Gastrocnemius medialis (tissue), 4 donors: ENCODE data around the gene CXCL14. TPM values are rescaled to one million over a fixed set of nuclear protein-coding genes. Genes with fewer than 3 reads are reported as not detected.

Source experiments
- ATAC-seq, 2 donors: fragments of 150-250 bp; one replicate each; pipeline ENCODE4 v1.9.1; 2016
- DNase-seq, 2 donors: peaks; one replicate each; pipeline ENCODE4 v3.0.0-alpha.2; 2019
- H3K27ac ChIP-seq, 4 donors: fragments of 200-600 bp; sonication (generic); 1 replicate in 1 of 4; 2 replicates in 3 of 4; pipeline ENCODE4 v1.5.1; 2016 to 2018; ENCODE audit warnings: mild to moderate bottlenecking in 2 of 4, moderate library complexity in 1 of 4
- H3K27me3 ChIP-seq, 3 donors: fragments of 200-600 bp; sonication (generic) in 2 of 3; 1 replicate in 1 of 3; 2 replicates in 2 of 3; pipeline versions ENCODE4 v1.5.1 to v1.6.0; 2016 to 2019; ENCODE audit warnings: mild to moderate bottlenecking in 1 of 3, moderate library complexity in 1 of 3
- H3K36me3 ChIP-seq, 2 donors: fragments of 200-600 bp; sonication (generic) in 1 of 2; one replicate each; pipeline ENCODE4 v1.5.1; 2017 to 2018
- H3K4me1 ChIP-seq, 2 donors: fragments of 200-600 bp; sonication (generic) in 1 of 2; one replicate each; pipeline ENCODE4 v1.5.1; 2016 to 2017; ENCODE audit warnings: mild to moderate bottlenecking in 2 of 2
- H3K4me3 ChIP-seq, 4 donors: fragments of 200-600 bp; sonication (generic) in 3 of 4; 1 replicate in 1 of 4; 2 replicates in 3 of 4; pipeline ENCODE4 v1.5.1; 2016 to 2019; ENCODE audit warnings: mild to moderate bottlenecking in 2 of 4
- H3K9me3 ChIP-seq, 3 donors: fragments of 200-600 bp; sonication (generic) in 2 of 3; 1 replicate in 1 of 3; 2 replicates in 2 of 3; pipeline ENCODE4 v1.5.1; 2016 to 2019
- POLR2A ChIP-seq, 2 donors: fragments of 450-650 bp; IDR thresholded peaks; one replicate each; pipeline ENCODE4 v1.6.1; 2017; ENCODE audit warnings: antibody characterized with exemption in 2 of 2, mild to moderate bottlenecking in 2 of 2, moderate library complexity in 2 of 2
- in situ Hi-C, 4 donors: fragments of 200-750 bp; cut with MboI; loops; one replicate each; pipeline versions ENCODE4 v1.15.0 to v1.8.0; 2017; ENCODE audit warnings: low sequenced_read_pairs in 4 of 4
- intact Hi-C: fragments of 100-400 bp; cut with DNase I; formaldehyde crosslinking; loops from one replicate; pipeline ENCODE4 v1.15.1; 2023; ENCODE audit warnings: low total_unique reads
- total RNA-seq, 4 donors: library from RNA; depleted of rRNA; stranded (reverse); fragments of >200 nt; gene quantifications; one replicate each; pipeline versions ENCODE4 v1.1.0 to v1.2.3, GENCODE V29; 2016
- TF ChIP-seq, protein P1 (sequence below), 5 experiments: fragments of 450-650 bp in 3 of 5; fragments of 200-600 bp in 2 of 5; sonication (generic) in 2 of 5; IDR thresholded peaks in 4 of 5; conservative IDR thresholded peaks in 1 of 5; 1 replicate in 4 of 5; 2 replicates in 1 of 5; pipeline ENCODE4 v1.5.1; 2016 to 2019; ENCODE audit warnings: antibody characterized with exemption in 5 of 5, mild to moderate bottlenecking in 3 of 5, moderate library complexity in 3 of 5

CXCL14 gene
- total RNA-seq, 4 donors from 2014 or later = 2.3 to 96.2 (median 17.8) TPM

DNA sequence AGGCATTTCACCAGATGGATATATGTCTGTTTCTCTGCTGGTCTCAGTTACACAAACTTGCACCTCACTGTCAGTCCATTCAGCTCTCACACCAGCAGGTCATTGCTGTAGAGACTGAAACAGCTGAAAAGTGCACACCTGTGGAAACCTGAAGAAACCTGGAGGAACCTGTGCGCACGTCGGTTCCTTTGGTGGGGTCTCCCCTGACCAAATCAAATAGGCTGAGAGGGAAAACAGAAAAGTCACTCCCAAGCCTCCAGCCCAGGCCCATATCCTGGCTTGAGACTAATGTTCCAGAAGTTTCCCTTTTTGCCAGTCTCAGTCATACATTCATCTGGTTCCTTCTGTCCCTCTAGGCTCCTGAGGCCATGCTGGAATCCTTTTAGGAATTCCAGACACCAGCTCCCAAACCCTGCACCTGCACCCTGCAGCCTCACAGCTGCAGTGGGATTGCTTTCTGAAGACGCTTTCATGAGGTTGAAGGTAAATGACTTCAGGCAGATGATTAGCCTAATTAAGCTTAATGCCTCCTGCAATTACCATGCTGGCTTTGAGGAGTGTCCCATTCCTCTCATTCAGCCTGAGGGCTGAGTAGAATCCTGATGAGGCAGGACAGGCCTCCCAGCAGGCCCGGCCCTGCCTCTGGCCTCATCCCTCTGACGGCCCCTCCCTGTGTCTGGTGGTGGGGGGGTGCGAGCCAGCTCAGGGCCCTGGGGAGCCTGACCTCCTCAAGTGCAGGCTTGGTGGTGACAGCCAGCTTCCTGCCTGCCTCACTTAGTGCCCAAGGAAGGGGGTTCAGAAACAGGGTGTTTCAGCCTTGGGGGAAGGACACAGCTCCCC lies 24.3 kb upstream of the CXCL14 start:
- Histone ChIP-seq H3K27me3 (no peaks in the 10 kb centered on the region), H3K4me1 (no peaks in the 10 kb centered on the region), H3K9me3 (no peaks in the 10 kb centered on the region), H3K27ac (no peak overlapping the region), H3K4me3 (no peak overlapping the region), H3K36me3 (no peaks in the 10 kb centered on the region)
- no peak for TF ChIP-seq POLR2A (IDR thresholded peaks at IDR 0.05)
- TF ChIP-seq, protein P1, sequence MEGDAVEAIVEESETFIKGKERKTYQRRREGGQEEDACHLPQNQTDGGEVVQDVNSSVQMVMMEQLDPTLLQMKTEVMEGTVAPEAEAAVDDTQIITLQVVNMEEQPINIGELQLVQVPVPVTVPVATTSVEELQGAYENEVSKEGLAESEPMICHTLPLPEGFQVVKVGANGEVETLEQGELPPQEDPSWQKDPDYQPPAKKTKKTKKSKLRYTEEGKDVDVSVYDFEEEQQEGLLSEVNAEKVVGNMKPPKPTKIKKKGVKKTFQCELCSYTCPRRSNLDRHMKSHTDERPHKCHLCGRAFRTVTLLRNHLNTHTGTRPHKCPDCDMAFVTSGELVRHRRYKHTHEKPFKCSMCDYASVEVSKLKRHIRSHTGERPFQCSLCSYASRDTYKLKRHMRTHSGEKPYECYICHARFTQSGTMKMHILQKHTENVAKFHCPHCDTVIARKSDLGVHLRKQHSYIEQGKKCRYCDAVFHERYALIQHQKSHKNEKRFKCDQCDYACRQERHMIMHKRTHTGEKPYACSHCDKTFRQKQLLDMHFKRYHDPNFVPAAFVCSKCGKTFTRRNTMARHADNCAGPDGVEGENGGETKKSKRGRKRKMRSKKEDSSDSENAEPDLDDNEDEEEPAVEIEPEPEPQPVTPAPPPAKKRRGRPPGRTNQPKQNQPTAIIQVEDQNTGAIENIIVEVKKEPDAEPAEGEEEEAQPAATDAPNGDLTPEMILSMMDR (IDR thresholded peaks at IDR 0.05 in 4 of 5, conservative IDR thresholded peaks at IDR 0.05 in 1 of 5) = no peak
- ATAC-seq = no peak
- no peak for DNase-seq
- in situ Hi-C loops (no loop called here), intact Hi-C loops (no loop called here)

DNA sequence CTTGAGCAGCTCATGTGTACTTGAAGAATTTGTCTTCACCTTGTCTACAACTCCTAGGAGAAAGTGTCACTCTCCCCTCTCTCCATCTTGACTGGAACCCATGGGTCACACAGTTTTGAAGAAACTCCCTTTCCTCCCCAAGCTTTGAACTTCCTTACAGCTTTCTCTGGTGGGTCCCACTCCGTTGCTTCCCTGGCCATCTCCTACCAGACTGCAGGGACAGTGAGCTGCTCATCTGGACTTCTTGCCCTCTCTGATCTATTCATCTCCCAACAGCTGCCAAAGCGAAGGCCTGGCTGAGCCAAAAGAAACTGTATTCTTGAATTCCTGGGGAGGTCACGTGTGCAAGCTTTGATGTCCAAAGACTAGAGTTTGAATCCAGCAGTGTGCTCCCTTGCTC lies 22.7 kb upstream of the CXCL14 start:
- in situ Hi-C loops = no loop called here
- intact Hi-C loops = no loop called here
- TF ChIP-seq, protein P1 (IDR thresholded peaks at IDR 0.05 in 4 of 5, conservative IDR thresholded peaks at IDR 0.05 in 1 of 5) = no peak
- TF ChIP-seq POLR2A (IDR thresholded peaks at IDR 0.05) = no peak
- no peaks in the 10 kb centered on the region for H3K36me3 ChIP-seq
- no peak for DNase-seq
- H3K27ac ChIP-seq = no peak overlapping the region
- H3K4me3 ChIP-seq = no peak overlapping the region
- no peaks in the 10 kb centered on the region for H3K9me3 ChIP-seq
- ATAC-seq = no peak
- no peaks in the 10 kb centered on the region for H3K27me3 ChIP-seq
- no peaks in the 10 kb centered on the region for H3K4me1 ChIP-seq

DNA sequence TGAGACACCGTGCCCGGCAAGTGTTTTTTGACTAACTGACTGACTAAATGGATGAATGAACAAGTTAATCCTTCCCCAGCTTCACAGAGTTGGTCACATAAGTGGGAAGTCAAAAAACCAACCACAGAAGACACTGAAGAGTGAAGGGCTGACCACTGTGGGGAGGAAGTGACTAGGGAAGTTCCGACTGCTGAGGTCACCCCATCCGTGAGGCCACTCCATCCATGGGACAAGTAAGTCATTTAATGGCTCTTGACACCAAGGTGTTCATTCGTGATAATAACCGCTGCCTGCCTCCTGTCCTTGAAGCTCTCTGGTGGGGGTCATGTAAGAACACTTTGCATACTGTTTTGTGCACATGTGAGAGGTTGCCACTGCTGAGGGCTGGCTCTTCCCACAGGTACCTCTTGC lies 22.2 kb upstream of the CXCL14 start:
- Histone ChIP-seq H3K4me3 (no peak overlapping the region), H3K4me1 (no peaks in the 10 kb centered on the region), H3K9me3 (no peaks in the 10 kb centered on the region), H3K27ac (no peak overlapping the region), H3K27me3 (no peaks in the 10 kb centered on the region), H3K36me3 (no peaks in the 10 kb centered on the region)
- intact Hi-C loops = no loop called here
- DNase-seq (no peak), ATAC-seq (no peak)
- in situ Hi-C loops = no loop called here
- TF ChIP-seq, protein P1 (IDR thresholded peaks at IDR 0.05 in 4 of 5, conservative IDR thresholded peaks at IDR 0.05 in 1 of 5) = no peak
- no peak for TF ChIP-seq POLR2A (IDR thresholded peaks at IDR 0.05)

DNA sequence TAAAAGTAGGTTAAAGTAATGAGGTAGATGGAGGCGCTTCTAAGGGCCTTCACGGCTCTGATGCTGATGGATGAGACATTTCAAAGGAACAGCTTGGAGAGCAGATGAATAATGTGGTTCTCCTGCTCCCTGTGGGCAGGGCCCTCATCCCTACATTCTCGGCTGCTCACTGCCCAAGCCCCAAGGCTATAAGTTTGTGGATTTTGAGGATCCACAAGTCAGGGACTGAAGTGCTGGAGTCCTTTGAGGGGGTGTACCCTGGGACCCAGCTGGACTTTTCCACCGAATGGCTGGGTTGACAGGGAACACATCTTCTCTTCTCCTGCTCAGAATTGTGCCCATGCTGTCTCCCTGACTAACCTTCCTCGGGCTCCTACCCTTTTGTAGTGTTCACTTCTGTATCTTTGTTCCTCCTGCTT lies 21.4 kb upstream of the CXCL14 start:
- H3K27me3 ChIP-seq = no peaks in the 10 kb centered on the region
- intact Hi-C loops = no loop called here

More for the DNA sequence above, 21.4 kb upstream of the CXCL14 start:
- DNase-seq (no peak), ATAC-seq (no peak)
- Histone ChIP-seq H3K4me3 (no peak overlapping the region), H3K4me1 (no peaks in the 10 kb centered on the region), H3K9me3 (no peaks in the 10 kb centered on the region), H3K27ac (no peak overlapping the region), H3K36me3 (no peaks in the 10 kb centered on the region)
- TF ChIP-seq POLR2A (IDR thresholded peaks at IDR 0.05) = no peak
- TF ChIP-seq, protein P1 (IDR thresholded peaks at IDR 0.05 in 4 of 5, conservative IDR thresholded peaks at IDR 0.05 in 1 of 5) = no peak
- in situ Hi-C loops = no loop called here
